GM10847 (cell line): ENCODE results near the gene ACOX2.

ENCODE experiments used
- POLR2A ChIP-seq: IDR thresholded peaks from 2 replicates; pipeline ENCODE4 v1.6.1; 2011; ENCODE audit not compliant: insufficient read length; ENCODE audit errors: extremely low read depth

The ACOX2 gene

GRCh38 chr3:58536501-58537411, at the start of gene ACOX2:
Gene ACOX2 (minus strand): TSS chr3:58537190. CDS start chr3:58535106, 2,084 bp downstream.
- no peak for TF ChIP-seq POLR2A

GRCh38 chr3:58585994-58586393, 49.0 kb upstream of the ACOX2 start:
- TF ChIP-seq POLR2A = no peak

- TF ChIP-seq POLR2A = no peak
These were observed 48.2 kb upstream of the ACOX2 start for GRCh38 chr3:58585005-58585786.

- TF ChIP-seq POLR2A = no peak
These were observed 47.7 kb upstream of the ACOX2 start for GRCh38 chr3:58584690-58585004.

GRCh38 chr3:58581328-58582091, 44.5 kb upstream of the ACOX2 start:
- TF ChIP-seq POLR2A = no peak

GRCh38 chr3:58580826-58581327, 43.9 kb upstream of the ACOX2 start:
- no peak for TF ChIP-seq POLR2A

- TF ChIP-seq POLR2A = no peak
These were observed 41.9 kb upstream of the ACOX2 start for GRCh38 chr3:58578873-58579272.

GRCh38 chr3:58577269-58577821, 40.4 kb upstream of the ACOX2 start, which contains the start of gene FAM107A:
Gene FAM107A (minus strand): TSS chr3:58577391. CDS start chr3:58569860, 7,531 bp downstream.
- TF ChIP-seq POLR2A = no peak

- TF ChIP-seq POLR2A = no peak
These were observed 39.7 kb upstream of the ACOX2 start for GRCh38 chr3:58576716-58577115.

GRCh38 chr3:58575971-58576652, 39.1 kb upstream of the ACOX2 start:
- TF ChIP-seq POLR2A = no peak

- TF ChIP-seq POLR2A = no peak
These were observed 37.7 kb upstream of the ACOX2 start for GRCh38 chr3:58574682-58575081.

GRCh38 chr3:58574106-58574505, 37.1 kb upstream of the ACOX2 start:
- TF ChIP-seq POLR2A = no peak

GRCh38 chr3:58573640-58574039, 36.6 kb upstream of the ACOX2 start:
- TF ChIP-seq POLR2A = no peak

GRCh38 chr3:58572634-58573230, 35.7 kb upstream of the ACOX2 start:
- no peak for TF ChIP-seq POLR2A
